ENCODE measurements around the gene RSU1. TPM values are rescaled to one million over a fixed set of nuclear protein-coding genes. Genes with fewer than 3 reads are reported as not detected.
A peak's percentile ranks its signal among the peaks of the same experiment; 100 is the strongest.
"Not testable (repeated sequence)": the region's sequence is repeated elsewhere in the genome, so short reads cannot be mapped to it uniquely, and the experiment has no call there.

Gene RSU1
- 78.7 TPM for total RNA-seq

- DNase-seq (ENCODE audit: low spot score), result peak; percentile 100
These were observed at the start of gene RSU1 for GRCh38 chr10:16817125-16818019. TSS of gene RSU1 (minus strand) at chr10:16817424. CDS start at chr10:16817081, 343 bp downstream.

GRCh38 chr10:16866541-16867275 lies 49.5 kb upstream of the RSU1 start:
- DNase-seq (ENCODE audit: low spot score), result no peak

GRCh38 chr10:16865766-16866165 lies 48.5 kb upstream of the RSU1 start:
- DNase-seq (ENCODE audit: low spot score), result no peak

- DNase-seq (ENCODE audit: low spot score), result no peak
These were observed 46.5 kb upstream of the RSU1 start for GRCh38 chr10:16863766-16864165.

- DNase-seq (ENCODE audit: low spot score), result no peak
These were observed 40.2 kb upstream of the RSU1 start for GRCh38 chr10:16857419-16857818.

GRCh38 chr10:16856567-16856966 lies 39.3 kb upstream of the RSU1 start:
- no peak for DNase-seq (ENCODE audit: low spot score)

- no peak for DNase-seq (ENCODE audit: low spot score)
These were observed 38.9 kb upstream of the RSU1 start for GRCh38 chr10:16856092-16856491.

GRCh38 chr10:16854623-16855022 lies 37.4 kb upstream of the RSU1 start:
- no peak for DNase-seq (ENCODE audit: low spot score)

GRCh38 chr10:16853809-16854208 lies 36.6 kb upstream of the RSU1 start:
- DNase-seq (ENCODE audit: low spot score), result no peak

GRCh38 chr10:16853201-16853600 lies 36.0 kb upstream of the RSU1 start:
- no peak for DNase-seq (ENCODE audit: low spot score)

GRCh38 chr10:16852624-16853023 lies 35.4 kb upstream of the RSU1 start:
- no peak for DNase-seq (ENCODE audit: low spot score)

GRCh38 chr10:16848562-16849154 lies 31.4 kb upstream of the RSU1 start:
- no peak for DNase-seq (ENCODE audit: low spot score)

GRCh38 chr10:16847644-16848043 lies 30.4 kb upstream of the RSU1 start:
- no peak for DNase-seq (ENCODE audit: low spot score)

- no peak for DNase-seq (ENCODE audit: low spot score)
These were observed 28.0 kb upstream of the RSU1 start for GRCh38 chr10:16845248-16845647.

- no peak for DNase-seq (ENCODE audit: low spot score)
These were observed 26.1 kb upstream of the RSU1 start for GRCh38 chr10:16843252-16843870.

- DNase-seq (ENCODE audit: low spot score), result no peak
These were observed 18.0 kb upstream of the RSU1 start for GRCh38 chr10:16835228-16835627.

- peak; percentile 65 for DNase-seq (ENCODE audit: low spot score)
These were observed 15.3 kb upstream of the RSU1 start for GRCh38 chr10:16832351-16833080.

- no peak for DNase-seq (ENCODE audit: low spot score)
These were observed 11.5 kb upstream of the RSU1 start for GRCh38 chr10:16828701-16829175.

GRCh38 chr10:16828114-16828568 lies 10.9 kb upstream of the RSU1 start:
- peak; percentile 70 for DNase-seq (ENCODE audit: low spot score)

GRCh38 chr10:16827474-16827873 lies 10.2 kb upstream of the RSU1 start:
- DNase-seq (ENCODE audit: low spot score), result not testable (repeated sequence)

GRCh38 chr10:16822726-16823360 lies 5.6 kb upstream of the RSU1 start:
- DNase-seq (ENCODE audit: low spot score), result no peak
